CD8-positive, alpha-beta memory T cell (primary cell): Measurements from ENCODE around the gene POC1A. TPM values are rescaled to one million over a fixed set of nuclear protein-coding genes. Genes with fewer than 3 reads are reported as not detected.

Experiments
- CTCF ChIA-PET: fragments of 350-600 bp; sonication (Branson Sonifier 250); formaldehyde crosslinking; loops from one replicate; lab custom pipeline; 2021; ENCODE audit warnings: antibody characterized with exemption; lab: Charles Lee
- POLR2A ChIA-PET: fragments of 350-600 bp; sonication (Branson Sonifier 250); formaldehyde crosslinking; loops from one replicate; lab custom pipeline; 2021; ENCODE audit warnings: antibody characterized with exemption; lab: Charles Lee
- DNase-seq, 5 donors: peaks; one replicate each; pipeline versions ENCODE4 v3.0.0 to v3.0.0-alpha.2; 2020 to 2022; ENCODE audit warnings: mixed read lengths in 1 of 5
- H3K27ac ChIP-seq: one replicate; pipeline ENCODE4 v1.7.0; 2013; ENCODE audit warnings: low read depth, mild to moderate bottlenecking, low read length, moderate library complexity
- H3K27me3 ChIP-seq: 2 replicates; pipeline ENCODE4 v1.7.0; 2013; ENCODE audit warnings: low read length, mild to moderate bottlenecking; ENCODE audit not compliant: insufficient read depth, poor library complexity, severe bottlenecking
- H3K36me3 ChIP-seq: 2 replicates; pipeline ENCODE4 v1.7.0; 2013; ENCODE audit warnings: mild to moderate bottlenecking, low read length, moderate library complexity; ENCODE audit not compliant: insufficient read depth
- H3K4me1 ChIP-seq: 2 replicates; pipeline ENCODE4 v1.7.0; 2013; ENCODE audit warnings: mild to moderate bottlenecking, low read length, moderate library complexity; ENCODE audit not compliant: insufficient read depth
- H3K4me3 ChIP-seq: 2 replicates; pipeline ENCODE4 v1.7.0; 2013; ENCODE audit warnings: mild to moderate bottlenecking, low read length
- H3K9me3 ChIP-seq: 2 replicates; pipeline ENCODE4 v1.7.0; 2013; ENCODE audit warnings: mild to moderate bottlenecking, low read length
- H3K27ac Mint-ChIP-seq, 8 donors: one replicate each; pipeline ENCODE4 v1.8.0; 2020 to 2021; ENCODE audit warnings: mixed read lengths in 8 of 8, mild to moderate bottlenecking in 6 of 8, inconsistent platforms in 3 of 8, moderate library complexity in 3 of 8
- H3K27me3 Mint-ChIP-seq, 2 donors: one replicate each; pipeline ENCODE4 v1.8.0; 2020 to 2021; ENCODE audit warnings: mixed read lengths in 2 of 2, mild to moderate bottlenecking in 1 of 2, moderate library complexity in 1 of 2
- H3K36me3 Mint-ChIP-seq, 3 donors: one replicate each; pipeline ENCODE4 v1.8.0; 2020 to 2021; ENCODE audit warnings: mixed read lengths in 3 of 3, inconsistent platforms in 1 of 3, mild to moderate bottlenecking in 1 of 3
- H3K4me1 Mint-ChIP-seq, 3 donors: one replicate each; pipeline ENCODE4 v1.8.0; 2020 to 2021; ENCODE audit warnings: mixed read lengths in 3 of 3, inconsistent platforms in 1 of 3, mild to moderate bottlenecking in 1 of 3
- H3K4me3 Mint-ChIP-seq, 7 donors: one replicate each; pipeline ENCODE4 v1.8.0; 2020 to 2021; ENCODE audit warnings: mixed read lengths in 7 of 7, mild to moderate bottlenecking in 6 of 7, moderate library complexity in 4 of 7, inconsistent platforms in 2 of 7
- H3K9me3 Mint-ChIP-seq, 5 donors: one replicate each; pipeline ENCODE4 v1.8.0; 2020 to 2022; ENCODE audit warnings: mixed read lengths in 5 of 5, mild to moderate bottlenecking in 3 of 5, moderate library complexity in 2 of 5, inconsistent platforms in 1 of 5
- polyA plus RNA-seq: library from polyadenylated mRNA; unstranded; fragments of 300-500 nt; fragmentation: Illumina TruSeq; gene quantifications from one replicate; pipeline ENCODE4 v1.2.3, GENCODE V29; 2021
- total RNA-seq, 2 experiments: library from RNA; stranded (reverse); gene quantifications; one replicate each; pipeline ENCODE4 v1.2.3, GENCODE V29; 2021

The POC1A gene
- total and polyA plus RNA-seq, 3 experiments from 2014 or later, result 1.5 to 22.7 (median 22.6) TPM

- Mint-ChIP-seq H3K4me1 (peaks cover 24% of the 10 kb centered on the region in 3 donors), H3K36me3 (no peaks in the 10 kb centered on the region), H3K27ac (peak overlapping the region in 7 of 8 donors; percentile 28 to 90 (median 79)), H3K4me3 (no peak overlapping the region), H3K9me3 (no peaks in the 10 kb centered on the region), H3K27me3 (no peaks in the 10 kb centered on the region)
- POLR2A ChIA-PET, result no interaction called here
- CTCF ChIA-PET, result interaction anchor here (1.6 kb wide), 1 partner anchor 28 kb away, joined by 4 read pairs; no protein-coding TSS in a partner anchor
- Histone ChIP-seq H3K27me3 (no peaks in the 10 kb centered on the region), H3K27ac (no peak overlapping the region), H3K4me3 (no peak overlapping the region), H3K9me3 (no peaks in the 10 kb centered on the region), H3K4me1 (peaks cover 11% of the 10 kb centered on the region), H3K36me3 (no peaks in the 10 kb centered on the region)
- no peak for DNase-seq
These were observed 69.1 kb downstream of the POC1A start for GRCh38 chr3:52084954-52085680.

- H3K36me3 Mint-ChIP-seq, result no peaks in the 10 kb centered on the region
These were observed 69.8 kb downstream of the POC1A start for GRCh38 chr3:52084216-52084945.

GRCh38 chr3:52083556-52084087 lies 70.6 kb downstream of the POC1A start:
- Histone ChIP-seq H3K27ac (no peak overlapping the region), H3K4me1 (peaks cover 11% of the 10 kb centered on the region), H3K36me3 (no peaks in the 10 kb centered on the region), H3K4me3 (no peak overlapping the region), H3K9me3 (no peaks in the 10 kb centered on the region), H3K27me3 (no peaks in the 10 kb centered on the region)
- H3K27me3 Mint-ChIP-seq, result no peaks in the 10 kb centered on the region
- peaks cover 24% of the 10 kb centered on the region in 3 donors for H3K4me1 Mint-ChIP-seq
- H3K9me3 Mint-ChIP-seq, result no peaks in the 10 kb centered on the region
- CTCF ChIA-PET, result interaction anchor here (1.2 kb wide), 1 partner anchor 39 kb away, joined by 3 read pairs; no protein-coding TSS in a partner anchor
- H3K36me3 Mint-ChIP-seq, result no peaks in the 10 kb centered on the region
- DNase-seq, result no peak
- no peak overlapping the region for H3K4me3 Mint-ChIP-seq
- H3K27ac Mint-ChIP-seq, result peak overlapping the region in 3 of 8 donors; percentile 44 to 79 (median 64)
- POLR2A ChIA-PET, result no interaction called here

More at GRCh38 chr3:52084216-52084945, 69.8 kb downstream of the POC1A start:
- Histone ChIP-seq H3K27ac (no peak overlapping the region), H3K27me3 (no peaks in the 10 kb centered on the region), H3K36me3 (no peaks in the 10 kb centered on the region), H3K9me3 (no peaks in the 10 kb centered on the region), H3K4me3 (no peak overlapping the region), H3K4me1 (peaks cover 11% of the 10 kb centered on the region)
- Mint-ChIP-seq H3K27ac (peak overlapping the region in 3 of 8 donors; percentile 40 to 66 (median 56)), H3K4me3 (no peak overlapping the region), H3K27me3 (no peaks in the 10 kb centered on the region), H3K4me1 (peaks cover 24% of the 10 kb centered on the region in 3 donors), H3K9me3 (no peaks in the 10 kb centered on the region)
- no peak for DNase-seq
- POLR2A ChIA-PET, result no interaction called here
- CTCF ChIA-PET, result interaction anchor here (0.6 to 1.2 kb wide), 2 partner anchors 38 to 135 kb away, joined by 3 to 4 read pairs; no protein-coding TSS in a partner anchor

GRCh38 chr3:52082951-52083350 lies 71.3 kb downstream of the POC1A start:
- no peaks in the 10 kb centered on the region for H3K27me3 Mint-ChIP-seq
- H3K9me3 Mint-ChIP-seq, result no peaks in the 10 kb centered on the region
- H3K36me3 Mint-ChIP-seq, result no peaks in the 10 kb centered on the region
- Histone ChIP-seq H3K4me3 (no peak overlapping the region), H3K36me3 (no peaks in the 10 kb centered on the region), H3K27ac (no peak overlapping the region), H3K9me3 (no peaks in the 10 kb centered on the region), H3K27me3 (no peaks in the 10 kb centered on the region), H3K4me1 (peaks cover 11% of the 10 kb centered on the region)
- peaks cover 24% of the 10 kb centered on the region in 3 donors for H3K4me1 Mint-ChIP-seq
- H3K27ac Mint-ChIP-seq, result no peak overlapping the region
- H3K4me3 Mint-ChIP-seq, result no peak overlapping the region
- no peak for DNase-seq
- POLR2A ChIA-PET, result no interaction called here
- CTCF ChIA-PET, result no interaction called here

- H3K27ac ChIP-seq, result no peak overlapping the region
- H3K36me3 ChIP-seq, result no peaks in the 10 kb centered on the region
- H3K27me3 Mint-ChIP-seq, result no peaks in the 10 kb centered on the region
- no peaks in the 10 kb centered on the region for H3K36me3 Mint-ChIP-seq
- no peaks in the 10 kb centered on the region for H3K4me1 ChIP-seq
- H3K4me3 ChIP-seq, result no peak overlapping the region
- no peaks in the 10 kb centered on the region for H3K27me3 ChIP-seq
- no peak overlapping the region for H3K27ac Mint-ChIP-seq
- no peaks in the 10 kb centered on the region for H3K9me3 Mint-ChIP-seq
- no peak for DNase-seq
- ChIA-PET POLR2A (no interaction called here), CTCF (no interaction called here)
- no peaks in the 10 kb centered on the region for H3K9me3 ChIP-seq
- H3K4me1 Mint-ChIP-seq, result peaks cover 7 to 9% (median 7%) of the 10 kb centered on the region in 3 donors
- no peak overlapping the region for H3K4me3 Mint-ChIP-seq
These were observed 73.1 kb downstream of the POC1A start for GRCh38 chr3:52080830-52081719.

GRCh38 chr3:52079958-52080357 lies 74.3 kb downstream of the POC1A start:
- ChIA-PET CTCF (no interaction called here), POLR2A (no interaction called here)
- H3K9me3 Mint-ChIP-seq, result no peaks in the 10 kb centered on the region
- no peak overlapping the region for H3K27ac Mint-ChIP-seq
- H3K27ac ChIP-seq, result no peak overlapping the region
- no peaks in the 10 kb centered on the region for H3K27me3 Mint-ChIP-seq
- peaks cover 0 to 2% (median 0%) of the 10 kb centered on the region in 3 donors for H3K4me1 Mint-ChIP-seq
- no peaks in the 10 kb centered on the region for H3K27me3 ChIP-seq
- no peaks in the 10 kb centered on the region for H3K4me1 ChIP-seq
- H3K9me3 ChIP-seq, result no peaks in the 10 kb centered on the region
- no peak for DNase-seq
- no peaks in the 10 kb centered on the region for H3K36me3 Mint-ChIP-seq
- H3K4me3 Mint-ChIP-seq, result no peak overlapping the region
- H3K36me3 ChIP-seq, result no peaks in the 10 kb centered on the region
- H3K4me3 ChIP-seq, result no peak overlapping the region

GRCh38 chr3:52078781-52079560 lies 75.3 kb downstream of the POC1A start:
- Histone ChIP-seq H3K4me1 (no peaks in the 10 kb centered on the region), H3K27me3 (no peaks in the 10 kb centered on the region), H3K27ac (no peak overlapping the region), H3K9me3 (no peaks in the 10 kb centered on the region), H3K36me3 (no peaks in the 10 kb centered on the region), H3K4me3 (no peak overlapping the region)
- H3K36me3 Mint-ChIP-seq, result no peaks in the 10 kb centered on the region
- no peaks in the 10 kb centered on the region for H3K27me3 Mint-ChIP-seq
- H3K27ac Mint-ChIP-seq, result no peak overlapping the region
- POLR2A ChIA-PET, result no interaction called here
- no peak for DNase-seq
- CTCF ChIA-PET, result no interaction called here
- no peaks in the 10 kb centered on the region for H3K4me1 Mint-ChIP-seq
- no peak overlapping the region for H3K4me3 Mint-ChIP-seq
- no peaks in the 10 kb centered on the region for H3K9me3 Mint-ChIP-seq
